HG03575 (cell line): ENCODE measurements around the gene COL6A5.
"Not testable (repeated sequence)": the region's sequence is repeated elsewhere in the genome, so short reads cannot be mapped to it uniquely, and the experiment has no call there.

Source experiments
- ATAC-seq: cut with Tn5 transposase; IDR thresholded peaks from one replicate; pipeline ENCODE4 v1.9.1; 2021; ENCODE audit not compliant: unreplicated experiment, insufficient number of reproducible peaks, low FRiP score; ENCODE audit errors: extremely low read depth

The COL6A5 gene

GRCh38 chr3:130428871-130429712 lies 83.6 kb downstream of the COL6A5 start:
- no peak for ATAC-seq

- no peak for ATAC-seq
Measured at GRCh38 chr3:130429713-130430023, 84.2 kb downstream of the COL6A5 start.

GRCh38 chr3:130430266-130430665 lies 84.8 kb downstream of the COL6A5 start:
- ATAC-seq, result no peak

GRCh38 chr3:130432086-130432485 lies 86.6 kb downstream of the COL6A5 start:
- ATAC-seq, result not testable (repeated sequence)

- no peak for ATAC-seq
Measured at GRCh38 chr3:130433306-130433705, 87.8 kb downstream of the COL6A5 start.

GRCh38 chr3:130442284-130442683 lies 96.8 kb downstream of the COL6A5 start:
- no peak for ATAC-seq

- not testable (repeated sequence) for ATAC-seq
Measured at GRCh38 chr3:130446840-130447239, 101.4 kb downstream of the COL6A5 start.

GRCh38 chr3:130448155-130448554 lies 102.7 kb downstream of the COL6A5 start:
- ATAC-seq, result not testable (repeated sequence)

- ATAC-seq, result no peak
Measured at GRCh38 chr3:130456540-130456939, 111.1 kb downstream of the COL6A5 start.

- ATAC-seq, result no peak
Measured at GRCh38 chr3:130457671-130458070, 112.2 kb downstream of the COL6A5 start.

GRCh38 chr3:130459944-130460343 lies 114.5 kb downstream of the COL6A5 start:
- no peak for ATAC-seq

- no peak for ATAC-seq
Measured at GRCh38 chr3:130462089-130462488, 116.6 kb downstream of the COL6A5 start.

- ATAC-seq, result no peak
Measured at GRCh38 chr3:130463221-130463620, 117.7 kb downstream of the COL6A5 start.

- no peak for ATAC-seq
Measured at GRCh38 chr3:130465521-130465920, 120.0 kb downstream of the COL6A5 start.

- ATAC-seq, result no peak
Measured at GRCh38 chr3:130468311-130468710, 122.8 kb downstream of the COL6A5 start.

- no peak for ATAC-seq
Measured at GRCh38 chr3:130470126-130470525, 124.7 kb downstream of the COL6A5 start.

GRCh38 chr3:130473416-130473815 lies 127.9 kb downstream of the COL6A5 start:
- no peak for ATAC-seq

GRCh38 chr3:130480736-130481135 lies 135.3 kb downstream of the COL6A5 start:
- ATAC-seq, result no peak

- no peak for ATAC-seq
Measured at GRCh38 chr3:130488288-130488687, 142.8 kb downstream of the COL6A5 start.

- no peak for ATAC-seq
Measured at GRCh38 chr3:130488769-130489450, 143.4 kb downstream of the COL6A5 start.
